Coronary artery (tissue), 2 donors: ENCODE data around the gene PDP2.

Experiments used
- DNase-seq: peaks from one replicate; pipeline ENCODE4 v3.0.0-alpha.2; 2017; ENCODE audit warnings: low spot score
- H3K27ac ChIP-seq, 2 donors: fragments of 200-600 bp; sonication (generic); one replicate each; pipeline ENCODE4 v1.5.1; 2016 to 2019
- H3K4me3 ChIP-seq: fragments of 200-600 bp; sonication (generic); 2 replicates; pipeline ENCODE4 v1.5.1; 2016; ENCODE audit warnings: mild to moderate bottlenecking, moderate library complexity
- CTCF ChIP-seq: fragments of 200-600 bp; sonication (generic); IDR thresholded peaks from one replicate; pipeline ENCODE4 v1.5.1; 2019; ENCODE audit warnings: antibody characterized with exemption

Gene PDP2

GRCh38 chr16:66847533-66848067 is 32.7 kb upstream of the PDP2 start:
- H3K4me3 ChIP-seq, result no peak overlapping the region
- H3K27ac ChIP-seq, result no peak overlapping the region
- no peak for TF ChIP-seq CTCF
- no peak for DNase-seq

GRCh38 chr16:66848172-66848571 is 32.1 kb upstream of the PDP2 start:
- DNase-seq, result no peak
- no peak overlapping the region for H3K4me3 ChIP-seq
- H3K27ac ChIP-seq, result no peak overlapping the region
- no peak for TF ChIP-seq CTCF

GRCh38 chr16:66849021-66849420 is 31.3 kb upstream of the PDP2 start:
- Histone ChIP-seq H3K27ac (no peak overlapping the region), H3K4me3 (no peak overlapping the region)
- DNase-seq, result no peak
- TF ChIP-seq CTCF, result no peak

DNA sequence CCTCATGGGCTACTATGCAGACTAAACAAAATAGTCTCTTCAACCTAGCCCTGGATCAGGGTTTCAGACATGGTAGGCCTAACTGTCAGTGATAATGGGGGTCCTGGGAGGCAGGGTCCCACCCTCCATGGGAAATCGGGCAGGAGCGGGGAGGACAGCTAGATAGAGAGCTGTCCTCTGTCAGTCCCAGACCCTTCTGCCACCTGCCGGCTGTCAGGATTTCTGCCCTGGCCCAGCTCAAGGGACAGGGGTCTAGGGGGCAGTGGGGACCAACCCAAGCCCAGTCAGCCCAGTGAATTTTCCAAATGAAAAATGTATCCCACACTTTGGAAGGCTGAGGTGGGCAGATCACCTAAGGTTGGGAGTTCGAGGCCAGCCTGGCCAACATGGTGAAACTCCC is 30.8 kb upstream of the PDP2 start:
- DNase-seq, result no peak
- Histone ChIP-seq H3K4me3 (no peak overlapping the region), H3K27ac (no peak overlapping the region)
- TF ChIP-seq CTCF, result no peak

DNA sequence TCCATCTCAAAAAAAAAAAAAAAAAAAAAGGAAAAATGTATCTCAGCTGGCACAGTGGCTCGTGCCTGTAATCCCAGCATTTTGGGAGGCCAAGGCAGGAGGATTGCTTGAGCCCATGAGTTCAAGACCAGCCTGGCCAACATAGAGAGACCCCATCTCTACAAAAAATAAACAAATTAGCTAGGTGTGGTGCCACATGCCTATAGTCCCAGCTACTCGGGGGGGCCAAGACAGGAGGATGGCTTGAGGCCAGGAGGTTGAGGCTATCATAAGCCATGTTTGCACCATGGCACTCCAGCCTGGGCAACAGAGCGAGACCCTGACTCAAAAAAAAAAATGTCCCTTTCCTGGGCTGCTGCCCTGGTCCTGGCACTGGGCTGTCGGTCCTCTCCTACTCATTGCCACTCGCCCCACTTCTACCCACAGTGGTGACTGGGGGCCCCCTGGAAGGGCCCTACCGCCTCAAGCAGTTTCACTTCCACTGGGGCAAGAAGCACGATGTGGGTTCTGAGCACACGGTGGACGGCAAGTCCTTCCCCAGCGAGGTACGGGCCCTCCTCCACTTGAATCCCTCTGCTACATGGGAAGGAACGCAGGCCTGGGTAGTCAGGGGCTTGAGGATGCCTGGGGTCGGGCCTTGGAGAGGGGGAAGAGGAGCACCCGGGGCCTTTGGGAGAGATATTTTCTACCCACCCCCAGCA is 30.1 kb upstream of the PDP2 start:
- DNase-seq, result no peak
- Histone ChIP-seq H3K27ac (no peak overlapping the region), H3K4me3 (no peak overlapping the region)
- no peak for TF ChIP-seq CTCF

GRCh38 chr16:66851166-66851964 is 28.9 kb upstream of the PDP2 start:
- DNase-seq, result no peak
- TF ChIP-seq CTCF, result no peak

More at GRCh38 chr16:66851166-66851964, 28.9 kb upstream of the PDP2 start:
- Histone ChIP-seq H3K4me3 (no peak overlapping the region), H3K27ac (no peak overlapping the region)
